Psoas muscle (tissue), 8 donors: ENCODE measurements around the gene LGALS3BP. TPM values are rescaled to one million over a fixed set of nuclear protein-coding genes. Genes with fewer than 3 reads are reported as not detected.

ENCODE experiments used
- ATAC-seq, 4 donors: fragments of 200-7000 bp; cut with Tn5 transposase; one replicate each; pipeline ENCODE4 v1.9.1; 2020; ENCODE audit warnings: moderate library complexity in 3 of 4, mild to moderate bottlenecking in 2 of 4
- DNase-seq, 2 donors: peaks; one replicate each; pipeline ENCODE4 v3.0.0-alpha.2; 2020
- H3K27ac ChIP-seq: fragments of 200-600 bp; one replicate; pipeline ENCODE4 v1.8.0; 2022
- H3K27me3 ChIP-seq, 3 donors: fragments of 200-600 bp in 1 of 3; one replicate each; pipeline versions ENCODE4 v1.6.1 to v1.8.0; 2013 to 2022; ENCODE audit warnings: low read length in 2 of 3, mild to moderate bottlenecking in 2 of 3, moderate library complexity in 1 of 3; ENCODE audit not compliant: insufficient read depth in 3 of 3
- H3K36me3 ChIP-seq, 2 donors: fragments of 200-600 bp in 1 of 2; one replicate each; pipeline versions ENCODE4 v1.6.1 to v1.8.0; 2013 to 2022; ENCODE audit warnings: low read depth in 1 of 2, mild to moderate bottlenecking in 1 of 2, moderate library complexity in 1 of 2; ENCODE audit not compliant: insufficient read depth in 1 of 2
- H3K4me1 ChIP-seq: fragments of 200-600 bp; one replicate; pipeline ENCODE4 v1.8.0; 2022
- H3K4me3 ChIP-seq: fragments of 200-600 bp; one replicate; pipeline ENCODE4 v1.8.0; 2022; ENCODE audit warnings: mild to moderate bottlenecking
- H3K9me3 ChIP-seq: fragments of 200-600 bp; one replicate; pipeline ENCODE4 v1.8.0; 2022
- CTCF ChIP-seq: fragments of 200-600 bp; IDR thresholded peaks from one replicate; pipeline ENCODE4 v1.8.0; 2022; ENCODE audit warnings: antibody characterized with exemption
- WGBS, 3 donors: extraction: QIAGEN DNeasy Blood & Tissue Kit; methylation state at CpG; one replicate each; pipeline versions ENCODE4 v1.1.6 to v1.1.7; 2013; 5-methylcytosine and 5-hydroxymethylcytosine counted together
- intact Hi-C, 2 donors: fragments of 100-400 bp; cut with DNase I; formaldehyde crosslinking; loops; one replicate each; pipeline versions ENCODE4 v1.11.0 to v1.14.2; 2022
- polyA plus RNA-seq, 3 donors: library from polyadenylated mRNA; stranded (reverse); fragments of 200-250 nt; gene quantifications; one replicate each; pipeline ENCODE4 v1.2.3, GENCODE V29; 2013
- total RNA-seq, 4 donors: library from RNA; stranded (reverse); fragmentation: NEBNext Ultra II Directional in 2 of 4; extraction: Animal tissue kit (Norgen Biotek cat#: 25700) in 2 of 4; gene quantifications; one replicate each; pipeline versions ENCODE4 v1.2.1 to v1.2.4, GENCODE V29; 2021 to 2023
- donor health status: healthy with polysubstance abuse.
- donor health status: DM: no; HTN: no; CAD: no; lungs with moderate emphysema.
- donor health status: Bipolar disorder and iron deficiency.
- donor health status: healthy.
- donor health status: DM: yes; HTN: yes; CAD: no.
- donor health status: DM: no; HTN: no; CAD: no.
- donor health status: DM: no; HTN: no; CAD: no.
- donor health status: DM: yes; HTN: yes; CAD: no.

LGALS3BP gene
- total and polyA plus RNA-seq, 7 donors = 8.9 to 35.5 (median 14.9) TPM

- no peak for TF ChIP-seq CTCF
- H3K27me3 ChIP-seq = no peaks in the 10 kb centered on the region
- H3K4me1 ChIP-seq = peaks cover 18% of the 10 kb centered on the region
- DNase-seq = no peak
- WGBS, 3 donors = 88 to 91% (median 89%) methylated on average over 19 of the region's 19 CpGs
- peaks cover 0 to 27% of the 10 kb centered on the region in 2 donors for H3K36me3 ChIP-seq
- no peaks in the 10 kb centered on the region for H3K9me3 ChIP-seq
- H3K27ac ChIP-seq = no peak overlapping the region
- intact Hi-C loops = no loop called here
- no peak overlapping the region for H3K4me3 ChIP-seq
- no peak for ATAC-seq
These were observed 21.7 kb upstream of the LGALS3BP start for GRCh38 chr17:79001190-79002020.

- no peaks in the 10 kb centered on the region for H3K9me3 ChIP-seq
- DNase-seq (no peak), ATAC-seq (no peak)
- no peak overlapping the region for H3K27ac ChIP-seq
- intact Hi-C loops = no loop called here
- no peak for TF ChIP-seq CTCF
- H3K4me1 ChIP-seq = peaks cover 20% of the 10 kb centered on the region
- peaks cover 0 to 32% of the 10 kb centered on the region in 2 donors for H3K36me3 ChIP-seq
- H3K4me3 ChIP-seq = no peak overlapping the region
- no peaks in the 10 kb centered on the region for H3K27me3 ChIP-seq
- WGBS, 3 donors = 86 to 91% (median 89%) methylated on average over 25 of the region's 25 CpGs
These were observed 20.9 kb upstream of the LGALS3BP start for GRCh38 chr17:79000396-79001189.

- intact Hi-C loops = no loop called here
- Histone ChIP-seq H3K27me3 (no peaks in the 10 kb centered on the region), H3K27ac (no peak overlapping the region), H3K36me3 (peaks cover 0 to 33% of the 10 kb centered on the region in 2 donors), H3K4me3 (no peak overlapping the region), H3K9me3 (no peaks in the 10 kb centered on the region), H3K4me1 (peaks cover 20% of the 10 kb centered on the region)
- ATAC-seq (no peak), DNase-seq (no peak)
- no peak for TF ChIP-seq CTCF
- 92 to 95% (median 94%) methylated on average over 12 of the region's 12 CpGs for WGBS, 3 donors
These were observed 20.2 kb upstream of the LGALS3BP start for GRCh38 chr17:78999947-79000395.

- H3K27ac ChIP-seq = peak overlapping the region; percentile 16
- no peak overlapping the region for H3K4me3 ChIP-seq
- H3K9me3 ChIP-seq = no peaks in the 10 kb centered on the region
- H3K36me3 ChIP-seq = peaks cover 0 to 40% of the 10 kb centered on the region in 2 donors
- WGBS, 3 donors = 89 to 95% (median 93%) methylated on average over 17 of the region's 17 CpGs
- no peak for TF ChIP-seq CTCF
- ATAC-seq = no peak
- intact Hi-C loops = no loop called here
- peaks cover 20% of the 10 kb centered on the region for H3K4me1 ChIP-seq
- no peaks in the 10 kb centered on the region for H3K27me3 ChIP-seq
- no peak for DNase-seq
These were observed 19.5 kb upstream of the LGALS3BP start for GRCh38 chr17:78999056-78999768.
